Astrocyte (in vitro differentiated cells and primary cell): ENCODE measurements around the gene GPATCH2L. TPM values are rescaled to one million over a fixed set of nuclear protein-coding genes. Genes with fewer than 3 reads are reported as not detected.

ENCODE experiments used
- DNase-seq: peaks from one replicate; pipeline ENCODE4 v3.0.0-alpha.2; 2010; ENCODE audit warnings: low read depth
- FAIRE-seq: peaks from 2 replicates; lab custom pipeline; 2011; peaks lifted over from hg19 to GRCh38; lab: Jason Lieb, UNC
- H2AFZ ChIP-seq: 2 replicates; pipeline ENCODE4 v1.6.0; 2012; ENCODE audit warnings: low read depth, low read length, inconsistent platforms
- H3K27ac ChIP-seq: 2 replicates; pipeline ENCODE4 v1.5.1; 2011; ENCODE audit warnings: low read depth, low read length, inconsistent platforms
- H3K27me3 ChIP-seq: 2 replicates; pipeline ENCODE4 v1.6.0; 2011; ENCODE audit warnings: low read length, inconsistent platforms; ENCODE audit not compliant: insufficient read depth
- H3K36me3 ChIP-seq: 2 replicates; pipeline ENCODE4 v1.5.1; 2011; ENCODE audit warnings: low read length, inconsistent platforms; ENCODE audit not compliant: insufficient read depth
- H3K4me1 ChIP-seq: 2 replicates; pipeline ENCODE4 v1.5.1; 2011; ENCODE audit warnings: low read length, inconsistent platforms; ENCODE audit not compliant: insufficient read depth
- H3K4me2 ChIP-seq: 2 replicates; pipeline ENCODE4 v1.6.0; 2012; ENCODE audit warnings: low read length, inconsistent platforms
- H3K4me3 ChIP-seq: 2 replicates; pipeline ENCODE4 v1.5.1; 2011; ENCODE audit warnings: low read depth, mild to moderate bottlenecking, low read length, inconsistent platforms; ENCODE audit not compliant: insufficient read depth
- H3K79me2 ChIP-seq: 2 replicates; pipeline ENCODE4 v1.6.0; 2012; ENCODE audit warnings: mild to moderate bottlenecking, low read length, inconsistent platforms; ENCODE audit not compliant: insufficient read depth
- H3K9ac ChIP-seq: 2 replicates; pipeline ENCODE4 v1.6.0; 2012; ENCODE audit warnings: mild to moderate bottlenecking, low read length, inconsistent platforms
- H3K9me3 ChIP-seq: 2 replicates; pipeline ENCODE4 v1.5.1; 2012; ENCODE audit warnings: low read depth, mild to moderate bottlenecking, low read length, inconsistent platforms; ENCODE audit not compliant: insufficient read depth
- H4K20me1 ChIP-seq: 2 replicates; pipeline ENCODE4 v1.6.0; 2012; ENCODE audit warnings: low read length, inconsistent platforms; ENCODE audit not compliant: insufficient read depth
- H3K27ac Mint-ChIP-seq: one replicate; pipeline ENCODE4 v1.8.0; 2021; ENCODE audit warnings: mild to moderate bottlenecking, mixed read lengths; ENCODE audit not compliant: unreplicated experiment
- H3K27me3 Mint-ChIP-seq: one replicate; pipeline ENCODE4 v1.8.0; 2021; ENCODE audit warnings: low read depth, mixed read lengths; ENCODE audit not compliant: unreplicated experiment
- H3K36me3 Mint-ChIP-seq: one replicate; pipeline ENCODE4 v1.8.0; 2021; ENCODE audit warnings: low read depth, mixed read lengths; ENCODE audit not compliant: unreplicated experiment
- H3K4me1 Mint-ChIP-seq: one replicate; pipeline ENCODE4 v1.8.0; 2021; ENCODE audit warnings: low read depth, mixed read lengths; ENCODE audit not compliant: unreplicated experiment
- H3K4me3 Mint-ChIP-seq: one replicate; pipeline ENCODE4 v1.8.0; 2021; ENCODE audit warnings: mild to moderate bottlenecking, moderate library complexity, mixed read lengths; ENCODE audit not compliant: unreplicated experiment
- H3K9me3 Mint-ChIP-seq: one replicate; pipeline ENCODE4 v1.8.0; 2021; ENCODE audit warnings: mild to moderate bottlenecking, mixed read lengths; ENCODE audit not compliant: unreplicated experiment
- CTCF ChIP-seq: IDR thresholded peaks from 2 replicates; pipeline ENCODE4 v1.5.1; 2011; ENCODE audit warnings: low read depth, mild to moderate bottlenecking, inconsistent platforms, low read length, moderate library complexity; ENCODE audit not compliant: insufficient read depth
- EZH2 ChIP-seq: IDR thresholded peaks from 2 replicates; pipeline ENCODE4 v1.6.1; 2012; ENCODE audit warnings: mild to moderate bottlenecking, low read length, inconsistent platforms; ENCODE audit not compliant: insufficient read depth
- total RNA-seq: library from RNA; stranded (reverse); gene quantifications from 2 replicates; pipeline ENCODE4 v1.2.1, GENCODE V29; 2021

Gene GPATCH2L
- total RNA-seq, 1 donor from 2014 or later = 60.8 TPM

GRCh38 chr14:76117789-76118484 is 33.8 kb upstream of the GPATCH2L start:
- H3K36me3 ChIP-seq = no peaks in the 10 kb centered on the region
- Mint-ChIP-seq H3K27me3 (peaks cover 17% of the 10 kb centered on the region), H3K4me3 (no peak overlapping the region), H3K27ac (no peak overlapping the region), H3K9me3 (peaks cover 2% of the 10 kb centered on the region), H3K36me3 (no peaks in the 10 kb centered on the region), H3K4me1 (no peaks in the 10 kb centered on the region)
- TF ChIP-seq EZH2 = no peak
- no peak for TF ChIP-seq CTCF
- no peak for DNase-seq
- H3K9ac ChIP-seq = no peak overlapping the region
- no peaks in the 10 kb centered on the region for H3K79me2 ChIP-seq
- H2AFZ ChIP-seq = no peak overlapping the region
- no peaks in the 10 kb centered on the region for H3K9me3 ChIP-seq
- H3K27me3 ChIP-seq = no peaks in the 10 kb centered on the region
- no peaks in the 10 kb centered on the region for H3K4me1 ChIP-seq
- H4K20me1 ChIP-seq = no peaks in the 10 kb centered on the region
- no peak overlapping the region for H3K4me2 ChIP-seq
- H3K27ac ChIP-seq = no peak overlapping the region
- H3K4me3 ChIP-seq = no peak overlapping the region
- FAIRE-seq = no peak

DNA sequence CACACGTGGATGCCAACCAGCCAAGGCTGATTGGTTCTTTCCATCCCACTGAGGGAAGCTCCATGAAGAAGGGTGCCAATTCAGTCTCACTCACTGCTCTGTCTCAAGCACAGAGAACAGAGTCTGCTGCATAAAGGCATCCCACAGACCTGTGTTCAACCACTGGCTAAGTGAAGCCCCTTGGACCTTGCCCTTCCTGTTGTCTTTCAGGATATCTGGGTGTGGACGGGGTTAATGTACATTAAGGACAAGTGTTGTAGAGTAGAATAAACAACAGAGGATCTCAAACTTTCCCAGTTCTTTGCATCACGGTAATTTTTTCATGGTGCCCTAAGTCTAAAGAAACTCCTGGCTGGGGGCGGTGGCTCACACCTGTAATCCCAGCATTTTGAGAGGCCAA is 33.1 kb upstream of the GPATCH2L start:
- H3K36me3 ChIP-seq = no peaks in the 10 kb centered on the region
- no peaks in the 10 kb centered on the region for H3K4me1 Mint-ChIP-seq
- H3K27me3 ChIP-seq = no peaks in the 10 kb centered on the region
- H3K4me3 Mint-ChIP-seq = no peak overlapping the region
- H4K20me1 ChIP-seq = no peaks in the 10 kb centered on the region
- DNase-seq (no peak), FAIRE-seq (no peak)
- no peak overlapping the region for H3K9ac ChIP-seq
- no peaks in the 10 kb centered on the region for H3K4me1 ChIP-seq
- no peak overlapping the region for H2AFZ ChIP-seq
- no peak overlapping the region for H3K4me2 ChIP-seq
- peaks cover 17% of the 10 kb centered on the region for H3K27me3 Mint-ChIP-seq
- H3K9me3 Mint-ChIP-seq = peaks cover 2% of the 10 kb centered on the region
- H3K4me3 ChIP-seq = no peak overlapping the region
- H3K9me3 ChIP-seq = no peaks in the 10 kb centered on the region
- no peak for TF ChIP-seq CTCF
- TF ChIP-seq EZH2 = no peak
- no peak overlapping the region for H3K27ac ChIP-seq
- no peak overlapping the region for H3K27ac Mint-ChIP-seq
- no peaks in the 10 kb centered on the region for H3K36me3 Mint-ChIP-seq
- no peaks in the 10 kb centered on the region for H3K79me2 ChIP-seq

- DNase-seq = no peak
- H3K4me2 ChIP-seq = no peak overlapping the region
- FAIRE-seq = no peak
- no peaks in the 10 kb centered on the region for H3K9me3 ChIP-seq
- H3K27ac ChIP-seq = no peak overlapping the region
- H2AFZ ChIP-seq = no peak overlapping the region
- H3K79me2 ChIP-seq = no peaks in the 10 kb centered on the region
- peaks cover 4% of the 10 kb centered on the region for H3K9me3 Mint-ChIP-seq
- peaks cover 24% of the 10 kb centered on the region for H3K27me3 Mint-ChIP-seq
- H3K36me3 Mint-ChIP-seq = no peaks in the 10 kb centered on the region
- H3K27ac Mint-ChIP-seq = no peak overlapping the region
- TF ChIP-seq CTCF = no peak
- TF ChIP-seq EZH2 = no peak
- H3K4me3 ChIP-seq = no peak overlapping the region
- no peaks in the 10 kb centered on the region for H3K36me3 ChIP-seq
- H3K4me1 Mint-ChIP-seq = no peaks in the 10 kb centered on the region
- H3K27me3 ChIP-seq = no peaks in the 10 kb centered on the region
- no peak overlapping the region for H3K9ac ChIP-seq
- H4K20me1 ChIP-seq = no peaks in the 10 kb centered on the region
- H3K4me3 Mint-ChIP-seq = no peak overlapping the region
- H3K4me1 ChIP-seq = no peaks in the 10 kb centered on the region
Observed at GRCh38 chr14:76121089-76121748, 30.5 kb upstream of the GPATCH2L start.
